ENCODE measurements around the gene TRAM1L1.

Gene TRAM1L1

GRCh38 chr4:117084866-117085701 is at the start of gene TRAM1L1:
Gene TRAM1L1 (minus strand): TSS chr4:117085576. CDS start chr4:117085393, 183 bp downstream.
- no peak for DNase-seq (ENCODE audit: low read depth in 1 of 2, low spot score in 1 of 2)

GRCh38 chr4:117134386-117134785 is 49.0 kb upstream of the TRAM1L1 start:
- DNase-seq (ENCODE audit: low read depth in 1 of 2, low spot score in 1 of 2), result no peak

- no peak for DNase-seq (ENCODE audit: low read depth in 1 of 2, low spot score in 1 of 2)
These were observed 11.5 kb upstream of the TRAM1L1 start for GRCh38 chr4:117096886-117097285.

- no peak for DNase-seq (ENCODE audit: low read depth in 1 of 2, low spot score in 1 of 2)
These were observed 11.1 kb upstream of the TRAM1L1 start for GRCh38 chr4:117096462-117096861.

- DNase-seq (ENCODE audit: low read depth in 1 of 2, low spot score in 1 of 2), result no peak
These were observed 8.2 kb upstream of the TRAM1L1 start for GRCh38 chr4:117093571-117093970.

- no peak for DNase-seq (ENCODE audit: low read depth in 1 of 2, low spot score in 1 of 2)
These were observed 7.6 kb downstream of the TRAM1L1 start for GRCh38 chr4:117077760-117078159.

GRCh38 chr4:117068120-117068519 is 17.3 kb downstream of the TRAM1L1 start:
- DNase-seq (ENCODE audit: low read depth in 1 of 2, low spot score in 1 of 2), result no peak

- DNase-seq (ENCODE audit: low read depth in 1 of 2, low spot score in 1 of 2), result no peak
These were observed 21.2 kb downstream of the TRAM1L1 start for GRCh38 chr4:117063961-117064696.

GRCh38 chr4:117042962-117043361 is 42.4 kb downstream of the TRAM1L1 start:
- DNase-seq (ENCODE audit: low read depth in 1 of 2, low spot score in 1 of 2), result no peak

Measured in activated T-helper 1 cell treated with anti-CD3 and anti-CD28 coated beads, Interleukin-2, amount 50 U/mL, for 16 hours (primary cell).